Activated CD4-positive, alpha-beta memory T cell treated with anti-CD3 and anti-CD28 coated beads, Interleukin-2, amount 10 ng/mL, durations not matched to agents 7 days and 5 days (primary cell): ENCODE data around the gene CRPPA. TPM values are rescaled to one million over a fixed set of nuclear protein-coding genes. Genes with fewer than 3 reads are reported as not detected.

Source experiments
- CTCF ChIA-PET: fragments of 350-600 bp; sonication (Branson Sonifier 250); formaldehyde crosslinking; loops from one replicate; lab custom pipeline; 2021; ENCODE audit warnings: antibody characterized with exemption, inconsistent platforms; lab: Charles Lee
- POLR2A ChIA-PET: fragments of 350-600 bp; sonication (Branson Sonifier 250); formaldehyde crosslinking; loops from one replicate; lab custom pipeline; 2021; ENCODE audit warnings: antibody characterized with exemption; lab: Charles Lee
- DNase-seq: peaks from one replicate; pipeline ENCODE4 v3.0.0-alpha.2; 2020
- H3K27ac Mint-ChIP-seq: one replicate; pipeline ENCODE4 v1.8.0; 2021; ENCODE audit warnings: mild to moderate bottlenecking, mixed read lengths
- H3K27me3 Mint-ChIP-seq: one replicate; pipeline ENCODE4 v1.8.0; 2021; ENCODE audit warnings: mixed read lengths
- H3K36me3 Mint-ChIP-seq: one replicate; pipeline ENCODE4 v1.8.0; 2021; ENCODE audit warnings: low read depth, mixed read lengths
- H3K4me1 Mint-ChIP-seq: one replicate; pipeline ENCODE4 v1.8.0; 2021; ENCODE audit warnings: mixed read lengths
- H3K4me3 Mint-ChIP-seq: one replicate; pipeline ENCODE4 v1.8.0; 2021; ENCODE audit warnings: mild to moderate bottlenecking, mixed read lengths
- H3K9me3 Mint-ChIP-seq: one replicate; pipeline ENCODE4 v1.8.0; 2021; ENCODE audit warnings: mixed read lengths
- total RNA-seq, 2 experiments: library from RNA; stranded (reverse); gene quantifications; one replicate each; pipeline ENCODE4 v1.2.3, GENCODE V29; 2021

CRPPA gene
- total RNA-seq, 2 experiments from 2014 or later: 0.30 to 0.68 TPM

GRCh38 chr7:16420329-16420648, 1.0 kb downstream of the CRPPA start:
- POLR2A ChIA-PET: interaction anchor here (0.6 to 2.6 kb wide), 13 partner anchors 9 to 514 kb away, joined by 3 to 24 read pairs (median 4); partner anchors contain the start of genes ANKMY2 and BZW2
- Mint-ChIP-seq H3K36me3 (peaks cover 8% of the 10 kb centered on the region), H3K27ac (peak overlapping the region; percentile 92), H3K27me3 (no peaks in the 10 kb centered on the region), H3K9me3 (peaks cover 3% of the 10 kb centered on the region), H3K4me3 (peak overlapping the region; percentile 77), H3K4me1 (peaks cover 26% of the 10 kb centered on the region)
- DNase-seq: no peak
- CTCF ChIA-PET: interaction anchor here (0.8 to 3.9 kb wide), 8 partner anchors 9 to 275 kb away, joined by 3 to 27 read pairs (median 4); partner anchors contain the start of gene ANKMY2

DNA sequence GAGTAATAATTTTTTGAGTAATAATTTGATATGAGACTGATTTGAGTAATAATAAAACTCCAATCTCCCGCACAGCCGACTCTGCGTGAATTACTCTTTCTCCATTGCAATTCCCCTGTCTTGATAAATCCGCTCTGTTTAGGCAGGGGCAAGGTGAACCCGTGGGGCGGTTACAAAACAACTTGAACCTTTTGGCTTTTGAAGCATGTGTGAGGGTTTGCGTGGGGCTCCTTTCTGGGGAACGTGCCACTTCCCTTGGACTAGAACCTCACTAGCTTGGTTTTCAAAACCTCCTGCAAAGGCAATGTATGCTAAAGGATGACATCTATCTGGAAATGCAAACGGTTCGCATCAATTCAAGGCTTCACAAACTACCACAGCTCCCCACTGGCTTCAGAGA, 1.5 kb downstream of the CRPPA start:
- CTCF ChIA-PET: interaction anchor here (0.8 to 3.9 kb wide), 7 partner anchors 8 to 275 kb away, joined by 3 to 27 read pairs (median 4); partner anchors contain the start of gene ANKMY2

GRCh38 chr7:16419126-16419525, 2.2 kb downstream of the CRPPA start:
- peaks cover 26% of the 10 kb centered on the region for H3K4me1 Mint-ChIP-seq
- no peak overlapping the region for H3K4me3 Mint-ChIP-seq
- POLR2A ChIA-PET: no interaction called here
- no peak for DNase-seq
- no peak overlapping the region for H3K27ac Mint-ChIP-seq
- peaks cover 8% of the 10 kb centered on the region for H3K36me3 Mint-ChIP-seq
- no peaks in the 10 kb centered on the region for H3K27me3 Mint-ChIP-seq
- CTCF ChIA-PET: interaction anchor here (3.5 to 3.9 kb wide), 2 partner anchors 14 to 146 kb away, joined by 11 to 27 read pairs; no protein-coding TSS in a partner anchor
- peaks cover 3% of the 10 kb centered on the region for H3K9me3 Mint-ChIP-seq

More for the DNA sequence above, 1.5 kb downstream of the CRPPA start:
- DNase-seq: no peak
- Mint-ChIP-seq H3K4me3 (peak overlapping the region; percentile 77), H3K9me3 (peaks cover 3% of the 10 kb centered on the region), H3K27me3 (no peaks in the 10 kb centered on the region), H3K4me1 (peaks cover 26% of the 10 kb centered on the region), H3K27ac (peak overlapping the region; percentile 92), H3K36me3 (peaks cover 8% of the 10 kb centered on the region)
- POLR2A ChIA-PET: interaction anchor here (0.9 to 2.6 kb wide), 10 partner anchors 11 to 226 kb away, joined by 3 to 24 read pairs (median 6); partner anchors contain the start of genes ANKMY2 and BZW2

DNA sequence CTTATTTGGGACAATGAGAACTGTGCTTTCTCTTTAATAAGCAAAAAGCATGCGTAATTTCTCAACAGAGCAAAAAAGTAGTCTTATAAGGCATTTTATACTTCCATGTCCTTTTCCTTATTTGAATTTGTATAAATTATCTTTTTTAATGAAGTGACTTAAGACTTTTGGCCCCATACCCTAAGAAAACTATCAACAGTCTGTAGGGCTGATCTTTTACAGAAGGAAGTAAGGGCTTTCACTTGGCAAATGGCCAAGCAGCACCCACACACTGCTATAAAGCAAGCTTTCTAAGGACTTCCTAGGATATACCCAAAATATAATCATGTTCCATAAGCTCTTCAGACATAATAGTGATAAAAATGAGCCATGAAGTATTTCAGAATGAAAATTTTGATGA, 3.4 kb downstream of the CRPPA start:
- Mint-ChIP-seq H3K4me1 (peaks cover 26% of the 10 kb centered on the region), H3K27me3 (no peaks in the 10 kb centered on the region), H3K9me3 (peaks cover 3% of the 10 kb centered on the region), H3K27ac (no peak overlapping the region), H3K36me3 (peaks cover 8% of the 10 kb centered on the region), H3K4me3 (no peak overlapping the region)
- ChIA-PET POLR2A (no interaction called here), CTCF (no interaction called here)
- no peak for DNase-seq

GRCh38 chr7:16416289-16417282, 4.8 kb downstream of the CRPPA start:
- ChIA-PET CTCF (no interaction called here), POLR2A (no interaction called here)
- Mint-ChIP-seq H3K4me3 (no peak overlapping the region), H3K36me3 (peaks cover 8% of the 10 kb centered on the region), H3K9me3 (peaks cover 3% of the 10 kb centered on the region), H3K27ac (no peak overlapping the region), H3K4me1 (peaks cover 23% of the 10 kb centered on the region), H3K27me3 (no peaks in the 10 kb centered on the region)
- DNase-seq: no peak

- peaks cover 9% of the 10 kb centered on the region for H3K4me1 Mint-ChIP-seq
- no peaks in the 10 kb centered on the region for H3K36me3 Mint-ChIP-seq
- no peaks in the 10 kb centered on the region for H3K9me3 Mint-ChIP-seq
- no peak for DNase-seq
- no peak overlapping the region for H3K4me3 Mint-ChIP-seq
- ChIA-PET POLR2A (no interaction called here), CTCF (no interaction called here)
- H3K27ac Mint-ChIP-seq: no peak overlapping the region
- no peaks in the 10 kb centered on the region for H3K27me3 Mint-ChIP-seq
Observed at GRCh38 chr7:16412274-16413254, 8.8 kb downstream of the CRPPA start.

DNA sequence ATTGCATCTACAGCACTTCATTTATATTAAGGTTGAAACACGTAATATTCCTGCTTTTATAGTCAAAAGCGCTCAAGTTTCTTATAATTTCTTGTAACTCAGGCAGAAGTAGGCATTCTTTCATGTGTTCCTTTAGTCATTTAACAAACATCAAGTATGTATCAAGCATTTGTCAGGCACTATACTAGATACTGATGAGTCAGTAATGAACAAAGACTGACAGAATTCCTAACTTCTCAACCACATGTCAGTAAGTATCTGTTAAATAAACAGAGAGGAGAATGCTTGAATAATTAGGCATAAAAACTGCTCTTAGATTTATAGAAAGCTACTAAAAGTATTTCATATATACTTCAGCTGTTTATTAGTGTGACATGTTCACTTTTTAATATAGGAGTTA, 9.9 kb downstream of the CRPPA start:
- Mint-ChIP-seq H3K4me3 (no peak overlapping the region), H3K4me1 (no peaks in the 10 kb centered on the region), H3K27me3 (no peaks in the 10 kb centered on the region), H3K9me3 (no peaks in the 10 kb centered on the region), H3K27ac (no peak overlapping the region), H3K36me3 (no peaks in the 10 kb centered on the region)
- no peak for DNase-seq
- CTCF ChIA-PET: interaction anchor here (1.0 kb wide), 1 partner anchor 9 kb away, joined by 3 read pairs; no protein-coding TSS in a partner anchor
- POLR2A ChIA-PET: interaction anchor here (1.1 kb wide), 1 partner anchor 9 kb away, joined by 3 read pairs; no protein-coding TSS in a partner anchor

- no peaks in the 10 kb centered on the region for H3K27me3 Mint-ChIP-seq
- ChIA-PET CTCF (no interaction called here), POLR2A (no interaction called here)
- no peak overlapping the region for H3K27ac Mint-ChIP-seq
- no peak overlapping the region for H3K4me3 Mint-ChIP-seq
- DNase-seq: no peak
- H3K9me3 Mint-ChIP-seq: no peaks in the 10 kb centered on the region
- no peaks in the 10 kb centered on the region for H3K36me3 Mint-ChIP-seq
- H3K4me1 Mint-ChIP-seq: no peaks in the 10 kb centered on the region
Observed at GRCh38 chr7:16409777-16410176, 11.6 kb downstream of the CRPPA start.

DNA sequence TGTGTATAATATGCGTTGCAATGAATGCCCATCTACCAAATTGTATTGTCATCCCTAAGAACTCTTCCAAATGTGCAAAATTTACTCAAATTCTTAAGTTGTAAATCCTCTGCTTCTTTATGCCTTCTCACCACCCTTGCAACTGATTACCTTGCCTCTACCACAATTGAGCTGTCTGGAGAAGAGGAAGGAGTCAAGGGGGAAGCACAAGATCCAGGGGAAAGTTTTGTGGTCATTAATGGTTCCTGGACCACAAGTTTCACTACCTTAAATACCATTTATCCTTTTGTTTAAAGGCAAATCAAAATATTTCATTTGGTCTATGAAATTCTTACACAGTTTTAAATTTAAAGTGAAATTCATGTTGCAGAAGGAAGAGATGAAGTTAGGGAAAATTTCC, 16.7 kb downstream of the CRPPA start:
- no peak for DNase-seq
- no peak overlapping the region for H3K4me3 Mint-ChIP-seq
- no peak overlapping the region for H3K27ac Mint-ChIP-seq
- H3K9me3 Mint-ChIP-seq: peaks cover 28% of the 10 kb centered on the region
- peaks cover 4% of the 10 kb centered on the region for H3K36me3 Mint-ChIP-seq
- no peaks in the 10 kb centered on the region for H3K27me3 Mint-ChIP-seq
- no peaks in the 10 kb centered on the region for H3K4me1 Mint-ChIP-seq
- CTCF ChIA-PET: no interaction called here
- POLR2A ChIA-PET: no interaction called here

- Mint-ChIP-seq H3K36me3 (peaks cover 4% of the 10 kb centered on the region), H3K9me3 (peaks cover 34% of the 10 kb centered on the region), H3K4me1 (no peaks in the 10 kb centered on the region), H3K27me3 (no peaks in the 10 kb centered on the region), H3K27ac (no peak overlapping the region), H3K4me3 (no peak overlapping the region)
- no peak for DNase-seq
- POLR2A ChIA-PET: interaction anchor here (1.0 kb wide), 1 partner anchor 17 kb away, joined by 4 read pairs; no protein-coding TSS in a partner anchor
- CTCF ChIA-PET: no interaction called here
Observed at GRCh38 chr7:16403475-16403874, 17.9 kb downstream of the CRPPA start.

- ChIA-PET CTCF (no interaction called here), POLR2A (no interaction called here)
- H3K4me1 Mint-ChIP-seq: no peaks in the 10 kb centered on the region
- no peak overlapping the region for H3K27ac Mint-ChIP-seq
- no peaks in the 10 kb centered on the region for H3K27me3 Mint-ChIP-seq
- H3K36me3 Mint-ChIP-seq: peaks cover 6% of the 10 kb centered on the region
- no peak for DNase-seq
- no peak overlapping the region for H3K4me3 Mint-ChIP-seq
- H3K9me3 Mint-ChIP-seq: peaks cover 36% of the 10 kb centered on the region
Observed at GRCh38 chr7:16402940-16403339, 18.4 kb downstream of the CRPPA start.

DNA sequence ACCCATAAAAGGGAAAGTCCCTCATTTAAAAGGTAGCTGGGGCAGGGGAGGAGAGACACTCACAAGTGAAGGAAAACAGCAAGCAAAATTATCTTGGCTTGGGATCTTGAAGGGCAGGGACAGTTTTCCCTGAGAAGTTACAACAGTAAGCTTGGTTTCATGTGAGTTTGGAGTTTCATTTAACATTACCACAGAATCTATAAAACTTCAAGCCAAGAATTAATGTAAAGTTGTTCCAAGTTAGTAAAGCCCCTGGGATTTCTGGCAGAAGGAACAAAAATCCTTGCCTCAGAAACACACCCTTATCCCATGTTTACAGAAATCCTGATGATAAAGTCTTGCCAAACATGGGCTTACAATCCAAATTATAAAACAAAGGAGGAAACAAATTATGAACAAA, 19.2 kb downstream of the CRPPA start:
- CTCF ChIA-PET: no interaction called here

More for the DNA sequence above, 19.2 kb downstream of the CRPPA start:
- Mint-ChIP-seq H3K4me3 (no peak overlapping the region), H3K36me3 (peaks cover 13% of the 10 kb centered on the region), H3K27ac (no peak overlapping the region), H3K4me1 (no peaks in the 10 kb centered on the region), H3K27me3 (no peaks in the 10 kb centered on the region), H3K9me3 (peaks cover 44% of the 10 kb centered on the region)
- POLR2A ChIA-PET: no interaction called here
- DNase-seq: no peak
